H1 (cell line): Measurements from ENCODE around the gene C3orf38.

Source experiments
- BRCA1 ChIP-seq: IDR thresholded peaks from 2 replicates; pipeline ENCODE4 v1.6.1; 2012; ENCODE audit warnings: low read depth, low read length, improper control_type of control experiment
- CBX5 ChIP-seq: fragments of 300-800, 300-1000 bp; sonication (generic); IDR thresholded peaks from 2 replicates; pipeline ENCODE4 v1.7.1; 2016; ENCODE audit warnings: antibody characterized with exemption, low read length, low read depth
- JUND ChIP-seq: IDR thresholded peaks from 2 replicates; pipeline ENCODE4 v1.6.1; 2011; ENCODE audit warnings: mild to moderate bottlenecking, improper control_type of control experiment, low read length
- KDM1A ChIP-seq: fragments of 200-600, 300-600 bp; sonication (generic); IDR thresholded peaks from 2 replicates; pipeline ENCODE4 v1.7.1; 2016; ENCODE audit warnings: mild to moderate bottlenecking, low read length, borderline replicate concordance
- RAD21 ChIP-seq, 2 experiments: IDR thresholded peaks in 1 of 2; conservative IDR thresholded peaks in 1 of 2; 2 replicates each; pipeline ENCODE4 v1.6.1; 2011; ENCODE audit warnings: low read depth in 2 of 2, low read length in 2 of 2, improper control_type of control experiment in 1 of 2, inconsistent platforms in 1 of 2, mild to moderate bottlenecking in 1 of 2, moderate library complexity in 1 of 2
- SUZ12 ChIP-seq: fragments of 200-600 bp; sonication (generic); IDR thresholded peaks from 2 replicates; pipeline ENCODE4 v1.6.1; 2012; ENCODE audit warnings: mild to moderate bottlenecking, inconsistent platforms, low read length, moderate library complexity, mixed read lengths
- ZNF274 ChIP-seq: IDR thresholded peaks from 2 replicates; pipeline ENCODE4 v1.7.0; 2012; ENCODE audit warnings: low read length, borderline replicate concordance; ENCODE audit errors: extremely low read depth
- TF ChIP-seq, protein P1 (sequence below), 3 experiments: IDR thresholded peaks; 1 replicate in 2 of 3; 2 replicates in 1 of 3; pipeline versions ENCODE4 v1.5.1 to v1.6.1; 2011; ENCODE audit warnings: low read length in 3 of 3, mild to moderate bottlenecking in 3 of 3, inconsistent platforms in 2 of 3, low read depth in 1 of 3, moderate library complexity in 1 of 3; ENCODE audit not compliant: insufficient read depth in 1 of 3; ENCODE audit errors: control extremely low read depth in 1 of 3

DNA sequence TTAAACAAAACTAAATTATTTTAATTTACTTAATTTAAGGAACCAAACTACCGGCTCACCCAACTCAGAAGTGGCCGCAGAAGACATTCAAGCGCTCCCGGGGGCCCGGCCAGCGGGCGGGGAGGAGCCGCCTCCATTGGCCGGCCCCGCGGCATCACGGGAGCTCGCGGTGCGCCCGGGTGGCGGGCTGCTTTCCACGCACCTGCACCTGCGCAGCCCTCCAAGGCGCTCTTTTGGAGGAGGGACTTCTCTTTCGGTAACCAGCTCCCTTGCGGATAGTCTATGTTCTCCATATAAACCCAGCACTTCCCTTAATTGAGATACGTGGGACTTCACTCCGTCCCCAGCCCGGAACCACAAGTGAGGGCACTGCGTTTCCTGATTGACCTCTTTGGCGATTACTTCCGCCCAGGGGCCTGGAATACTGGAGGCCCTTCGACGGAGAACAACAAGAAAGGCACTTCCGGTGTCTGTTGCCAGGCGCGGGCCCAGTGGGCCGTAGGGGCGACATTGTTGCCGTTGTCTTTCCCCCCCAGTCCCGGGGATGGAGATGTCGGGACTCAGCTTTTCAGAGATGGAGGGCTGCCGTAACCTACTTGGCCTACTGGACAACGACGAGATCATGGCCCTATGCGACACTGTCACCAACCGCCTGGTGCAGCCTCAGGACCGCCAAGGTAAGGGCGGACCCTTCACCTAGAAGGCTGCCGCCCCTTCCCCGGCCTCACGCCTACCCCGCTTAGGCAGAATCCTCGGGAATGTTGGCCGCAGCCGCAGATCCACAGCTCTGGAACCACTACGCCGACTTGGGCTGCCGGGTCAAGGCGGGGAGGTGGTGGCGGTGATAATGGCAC lies at the start of gene C3orf38:
- TF ChIP-seq, protein P1, sequence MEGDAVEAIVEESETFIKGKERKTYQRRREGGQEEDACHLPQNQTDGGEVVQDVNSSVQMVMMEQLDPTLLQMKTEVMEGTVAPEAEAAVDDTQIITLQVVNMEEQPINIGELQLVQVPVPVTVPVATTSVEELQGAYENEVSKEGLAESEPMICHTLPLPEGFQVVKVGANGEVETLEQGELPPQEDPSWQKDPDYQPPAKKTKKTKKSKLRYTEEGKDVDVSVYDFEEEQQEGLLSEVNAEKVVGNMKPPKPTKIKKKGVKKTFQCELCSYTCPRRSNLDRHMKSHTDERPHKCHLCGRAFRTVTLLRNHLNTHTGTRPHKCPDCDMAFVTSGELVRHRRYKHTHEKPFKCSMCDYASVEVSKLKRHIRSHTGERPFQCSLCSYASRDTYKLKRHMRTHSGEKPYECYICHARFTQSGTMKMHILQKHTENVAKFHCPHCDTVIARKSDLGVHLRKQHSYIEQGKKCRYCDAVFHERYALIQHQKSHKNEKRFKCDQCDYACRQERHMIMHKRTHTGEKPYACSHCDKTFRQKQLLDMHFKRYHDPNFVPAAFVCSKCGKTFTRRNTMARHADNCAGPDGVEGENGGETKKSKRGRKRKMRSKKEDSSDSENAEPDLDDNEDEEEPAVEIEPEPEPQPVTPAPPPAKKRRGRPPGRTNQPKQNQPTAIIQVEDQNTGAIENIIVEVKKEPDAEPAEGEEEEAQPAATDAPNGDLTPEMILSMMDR (IDR thresholded peaks at IDR 0.05; ENCODE audit: control extremely low read depth in 1 of 3, insufficient read depth in 1 of 3, low read depth in 1 of 3, low read length in 3 of 3) = no peak
- no peak for TF ChIP-seq BRCA1
- no peak for TF ChIP-seq SUZ12
- peak; percentile 12; the same call in 1 of the 2 replicates for TF ChIP-seq JUND
- no peak for TF ChIP-seq ZNF274
- no peak for TF ChIP-seq RAD21 (IDR thresholded peaks at IDR 0.05 in 1 of 2, conservative IDR thresholded peaks at IDR 0.05 in 1 of 2; ENCODE audit: low read depth in 2 of 2, low read length in 2 of 2)
- TF ChIP-seq KDM1A = no peak
- TF ChIP-seq CBX5 = no peak
